Left renal pelvis (tissue), 4 donors: Measurements from ENCODE around the gene MMAB. TPM values are rescaled to one million over a fixed set of nuclear protein-coding genes. Genes with fewer than 3 reads are reported as not detected.

ENCODE experiments used
- DNase-seq, 4 donors: peaks; one replicate each; pipeline ENCODE4 v3.0.0-alpha.2; 2013; ENCODE audit warnings: low read depth in 4 of 4, low spot score in 3 of 4
- polyA plus RNA-seq, 4 donors: library from polyadenylated mRNA; unstranded; fragments of 120-200 nt; gene quantifications; one replicate each; pipeline ENCODE4 v1.2.1, GENCODE V29; 2013; ENCODE audit not compliant: insufficient read length in 4 of 4

The MMAB gene
- polyA plus RNA-seq: 10 to 100 TPM; 21.2 to 40.3 (median 32.9) TPM

DNA sequence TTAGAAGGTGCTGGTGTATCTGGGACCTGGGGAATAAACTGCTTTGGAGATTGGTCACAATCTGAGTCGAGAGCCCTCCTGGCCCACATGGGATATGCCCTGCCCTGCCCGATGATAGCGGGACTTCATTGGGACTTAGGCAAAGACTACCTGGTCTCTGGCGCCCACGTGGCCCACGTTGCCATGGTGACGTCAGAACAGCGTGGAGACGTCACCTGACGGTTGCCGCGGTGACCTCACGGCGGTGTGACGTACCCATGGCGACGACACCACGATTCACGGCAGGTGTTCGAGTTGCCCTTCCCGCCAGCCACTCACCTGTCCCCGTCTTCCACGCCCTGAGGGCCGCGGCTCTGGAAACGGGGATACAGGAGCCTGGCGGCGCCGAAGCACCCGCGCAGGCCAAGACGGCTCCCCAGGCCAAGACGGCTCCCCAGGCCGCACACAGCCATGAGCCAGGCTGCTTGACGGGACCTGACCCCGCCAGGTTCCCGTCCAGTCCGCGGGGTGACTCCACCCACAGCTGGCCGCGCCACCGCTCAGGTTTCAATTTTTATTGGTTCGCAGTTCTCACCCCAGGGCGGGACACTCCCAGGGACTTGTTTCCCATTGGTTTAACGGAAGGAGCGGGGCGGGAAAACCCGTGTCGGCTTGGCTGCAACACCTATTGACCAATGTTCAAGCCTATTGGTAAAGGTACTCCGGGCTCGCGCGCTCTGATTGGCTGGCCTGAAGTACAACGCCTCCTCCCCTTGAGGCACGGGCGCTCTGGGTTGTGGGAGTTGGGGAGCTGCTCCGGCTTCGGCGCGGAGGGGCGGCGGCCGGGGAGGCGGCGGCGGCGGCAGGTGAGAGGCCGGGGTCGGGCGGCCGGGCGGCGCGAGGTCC lies at the start of gene MMAB, which contains the start of gene MVK:
MMAB (minus strand) TSS at position 476 of the 885 bp plus-strand sequence; CDS start at position 452, 24 bp downstream.
MVK (plus strand) TSS at position 766 of the 885 bp plus-strand sequence. CDS start 1,029 bp downstream, outside the sequence.
- DNase-seq: peak; percentile 95 to 99 (median 97)

DNA sequence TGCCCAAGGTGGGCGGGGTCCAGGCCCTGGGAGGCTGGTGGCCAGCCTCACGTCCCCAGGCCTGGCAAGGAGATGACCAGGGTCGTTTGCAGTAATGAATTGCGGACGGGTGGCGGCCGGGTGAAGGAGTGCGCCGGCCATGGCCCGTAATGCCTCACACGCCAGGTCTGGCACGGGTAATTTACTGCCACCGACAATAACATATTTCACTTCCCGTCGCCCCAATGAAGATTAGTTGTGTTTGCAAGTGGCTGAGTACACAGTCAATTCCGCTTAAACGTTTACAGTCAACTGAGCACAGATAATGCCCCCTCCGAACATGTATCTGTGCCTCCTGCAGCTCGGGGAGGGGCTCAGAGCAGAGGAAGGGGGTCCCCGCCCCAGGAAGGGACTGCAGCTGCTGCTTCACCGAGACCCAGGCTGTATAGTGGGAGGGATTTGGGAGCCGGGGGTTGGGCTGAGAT lies 48.6 kb upstream of the MMAB start:
- DNase-seq: no peak

DNA sequence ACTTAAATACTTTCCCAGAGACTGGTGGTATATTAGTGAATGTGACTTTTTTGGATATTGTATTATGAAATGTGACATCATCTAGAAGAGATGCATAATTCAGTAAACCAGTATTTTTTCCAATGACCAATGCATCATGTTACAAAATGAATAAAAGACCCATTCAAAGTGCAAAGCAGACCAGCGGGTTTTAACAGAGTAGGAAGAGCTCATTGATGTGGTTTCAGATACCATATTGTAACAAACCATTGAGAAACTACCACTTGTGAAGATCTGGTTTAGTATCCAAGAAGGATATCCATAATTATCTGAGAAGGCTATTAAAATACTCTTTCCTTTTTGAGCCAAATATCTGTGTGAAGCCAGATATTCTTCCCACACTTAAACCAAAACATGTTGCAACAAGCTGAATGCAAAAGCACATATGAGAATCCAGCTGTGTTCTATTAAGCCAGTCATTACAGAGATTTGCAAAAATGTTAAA lies 47.9 kb upstream of the MMAB start:
- no peak for DNase-seq

DNA sequence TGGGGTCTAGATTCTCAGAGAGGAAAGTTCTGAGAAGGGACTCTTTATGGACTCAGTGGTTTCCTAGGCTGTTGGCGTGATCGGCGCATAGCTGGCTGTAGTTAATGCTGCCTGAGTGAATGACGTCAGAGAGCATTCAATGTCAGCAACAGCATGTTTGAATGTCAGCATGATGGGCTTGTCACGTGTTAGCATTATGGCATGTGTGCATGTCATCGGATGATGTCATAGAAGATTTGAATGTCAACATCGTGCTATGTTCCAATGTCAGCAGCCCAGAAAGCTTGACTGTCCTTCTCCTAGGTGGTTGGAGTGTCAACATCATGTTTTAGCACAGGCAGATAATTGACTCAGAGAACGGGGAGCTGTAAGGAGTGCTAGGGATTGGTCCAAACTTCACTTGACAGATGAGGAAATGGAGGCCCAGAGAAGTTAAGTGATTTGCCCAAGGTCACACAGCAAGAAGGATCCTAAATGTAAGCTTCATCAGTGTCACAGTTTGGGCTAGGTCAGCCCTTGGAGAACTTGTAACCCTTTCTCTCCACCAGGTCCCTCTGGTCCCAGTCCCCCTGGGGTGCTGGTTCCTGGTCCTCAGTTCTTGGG lies 45.8 kb upstream of the MMAB start:
- no peak for DNase-seq

DNA sequence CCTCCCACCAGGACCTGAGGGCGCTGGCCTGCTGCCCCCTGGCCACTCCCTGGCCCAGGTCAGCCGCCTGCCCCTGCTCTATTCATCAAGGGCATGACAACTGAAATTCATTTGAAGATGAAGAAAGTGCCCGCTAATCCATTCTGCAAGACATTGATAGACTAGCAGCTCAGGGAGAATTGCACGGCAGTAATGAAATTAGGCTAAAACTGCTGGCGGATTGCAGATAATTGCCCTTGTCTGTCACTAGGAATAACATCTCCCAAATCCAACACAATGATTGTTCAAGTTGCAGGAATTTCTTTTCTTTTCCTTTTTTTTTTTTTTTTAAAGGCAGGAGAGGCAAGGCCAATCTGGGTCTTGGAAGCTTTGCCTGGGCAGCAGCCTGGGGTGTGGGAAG lies 44.8 kb upstream of the MMAB start:
- DNase-seq: no peak

DNA sequence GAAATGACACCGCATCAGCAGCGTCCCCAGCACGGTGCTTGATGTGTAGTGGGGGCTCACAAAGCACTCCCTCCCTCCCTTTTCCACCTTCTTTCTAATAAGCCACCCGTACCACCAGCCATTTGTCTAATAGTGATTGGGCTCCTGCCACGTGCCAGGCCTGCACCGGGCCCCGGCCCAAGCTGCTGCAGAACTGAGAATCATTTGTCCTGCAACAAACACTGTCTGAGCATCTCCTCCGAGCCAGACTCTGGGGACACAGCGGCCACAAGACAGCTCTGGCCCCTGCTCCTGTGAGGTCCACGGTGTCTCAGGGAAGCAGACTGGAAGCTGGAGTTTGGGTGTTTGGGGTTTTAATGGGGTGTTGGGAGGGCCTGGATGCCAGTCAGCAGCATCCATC lies 44.2 kb upstream of the MMAB start:
- no peak for DNase-seq

DNA sequence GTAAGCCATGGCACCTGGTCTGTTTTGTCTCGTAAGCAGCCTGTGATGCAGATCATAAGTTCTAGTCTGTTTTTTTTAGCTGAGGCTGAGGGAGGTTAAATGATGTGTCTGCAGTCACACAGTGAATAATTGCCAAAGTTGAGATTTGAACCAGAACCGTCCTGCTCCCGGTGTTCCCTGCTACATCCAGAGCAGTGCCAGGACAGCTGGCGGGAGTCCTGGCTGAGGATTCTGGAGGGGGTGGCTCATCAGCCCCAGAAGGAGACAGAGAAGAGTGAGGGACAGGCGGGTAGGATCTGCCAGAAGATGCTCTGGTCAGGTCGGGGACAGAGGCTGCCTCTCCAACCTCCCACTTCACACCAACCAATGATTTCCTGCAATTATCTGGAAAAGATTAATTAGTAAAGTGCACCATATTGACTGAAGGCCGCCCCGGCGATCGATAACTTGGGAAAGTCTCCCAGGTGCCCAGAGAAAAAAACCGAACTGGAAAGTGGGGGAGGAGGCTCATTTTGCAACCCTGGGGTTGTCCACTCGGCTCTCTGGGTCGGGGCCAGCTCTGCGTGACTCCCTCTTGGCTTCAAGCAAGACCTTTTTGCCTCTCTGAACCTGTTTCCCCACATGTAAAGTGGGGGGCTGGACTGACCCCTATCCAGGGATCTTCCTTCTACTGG lies 42.4 kb upstream of the MMAB start:
- no peak for DNase-seq

DNA sequence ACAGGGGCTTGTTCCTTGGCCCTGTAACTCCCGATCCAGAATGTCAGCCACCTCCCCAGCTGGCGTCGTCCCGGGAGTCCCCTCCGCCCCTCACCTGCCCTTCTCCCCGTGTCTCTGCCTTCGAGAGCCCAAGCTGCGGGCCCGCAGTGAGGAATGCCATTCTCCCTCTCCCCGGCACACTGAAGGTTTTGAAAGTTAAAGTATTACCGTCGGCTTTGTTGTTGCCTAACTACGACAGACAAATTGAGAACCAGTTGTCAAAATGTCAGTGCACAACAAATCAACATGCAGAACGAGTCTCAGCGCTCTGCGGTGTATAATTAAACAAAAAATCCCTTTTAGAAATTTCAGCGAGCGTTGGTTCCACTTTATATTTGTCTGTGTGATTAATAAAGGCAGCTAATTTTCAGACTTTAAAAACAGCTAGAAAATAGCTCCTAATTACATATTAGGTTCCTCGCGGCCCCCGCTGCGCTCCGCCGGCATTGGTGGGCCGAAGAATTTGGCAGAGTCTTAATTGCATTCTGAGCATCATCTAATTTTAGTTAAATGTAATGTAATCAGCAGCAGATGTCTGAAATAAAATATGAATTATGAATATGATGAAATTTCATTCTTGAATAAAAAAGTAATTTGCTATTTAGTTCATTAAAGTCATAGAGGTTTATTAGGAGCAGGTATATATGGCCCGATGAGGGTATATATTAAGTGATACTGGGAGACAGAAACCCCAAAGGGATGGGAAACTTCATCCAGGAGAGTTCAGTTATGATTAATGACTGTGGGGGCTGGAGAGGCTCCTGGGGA lies 40.5 kb upstream of the MMAB start:
- no peak for DNase-seq

DNA sequence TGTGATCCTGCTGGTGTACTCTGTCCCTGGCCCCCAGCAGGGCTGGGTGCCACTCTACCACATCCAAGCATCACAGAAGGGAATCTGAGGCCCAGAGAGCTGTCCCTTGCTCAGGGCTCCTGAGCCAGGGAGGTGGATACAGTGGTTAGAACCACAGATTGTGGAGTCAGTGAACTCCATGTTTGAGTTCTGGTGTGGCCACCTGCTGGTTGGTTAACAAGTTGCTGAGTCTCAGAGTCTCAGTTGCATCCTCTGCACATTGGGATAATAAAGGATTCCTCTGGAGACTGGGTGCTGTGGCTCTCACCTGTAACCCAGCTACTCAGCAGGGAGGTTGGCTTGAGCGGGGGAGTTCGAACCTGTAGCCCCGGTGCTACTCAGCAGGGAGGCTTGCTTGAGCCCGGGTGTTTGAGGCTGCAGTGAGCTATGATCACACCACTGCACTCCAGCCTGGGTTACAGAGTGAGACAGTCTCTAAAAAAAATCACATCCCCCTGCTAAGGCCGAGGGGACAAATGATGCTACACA lies 39.7 kb upstream of the MMAB start:
- DNase-seq: no peak

DNA sequence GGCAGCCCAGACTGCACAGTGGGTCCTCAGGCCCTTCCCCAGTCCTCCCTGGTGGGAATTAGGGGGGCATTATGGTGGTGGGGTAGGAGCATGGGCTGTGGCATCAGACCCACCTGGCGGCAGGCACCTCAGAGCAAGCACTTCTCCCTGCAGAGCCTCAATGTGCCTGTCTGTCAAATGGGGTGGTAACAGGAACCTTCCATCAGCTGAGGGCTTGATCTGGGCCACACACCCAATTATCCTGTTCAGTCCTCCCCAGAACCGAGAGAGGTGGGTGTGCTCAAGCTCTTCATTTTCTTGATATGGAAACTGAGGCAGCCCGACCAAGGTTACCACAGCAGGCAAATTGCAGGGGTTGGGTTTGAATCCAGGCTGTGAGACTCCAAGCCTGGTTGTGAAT lies 38.7 kb upstream of the MMAB start:
- DNase-seq: no peak

DNA sequence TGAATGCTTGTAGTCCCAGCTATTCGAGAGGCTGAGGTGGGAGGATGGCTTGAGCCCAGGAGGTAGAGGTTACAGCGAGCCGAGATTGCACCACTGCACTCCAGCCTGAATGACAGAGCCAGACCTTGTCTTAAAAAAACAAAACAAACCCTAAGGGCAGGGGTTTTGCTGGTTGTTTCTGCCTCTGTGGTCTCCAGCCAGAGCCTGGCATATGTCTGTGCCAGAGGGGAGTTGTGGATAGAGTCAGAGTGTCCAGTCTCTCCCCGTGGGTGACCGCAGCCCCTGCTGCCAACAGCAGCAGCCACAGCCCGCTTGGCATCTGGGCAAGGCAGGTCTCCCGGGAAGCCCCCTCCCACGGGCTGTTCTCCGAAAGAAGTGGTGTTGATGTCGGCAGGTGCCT lies 37.9 kb upstream of the MMAB start:
- no peak for DNase-seq

DNA sequence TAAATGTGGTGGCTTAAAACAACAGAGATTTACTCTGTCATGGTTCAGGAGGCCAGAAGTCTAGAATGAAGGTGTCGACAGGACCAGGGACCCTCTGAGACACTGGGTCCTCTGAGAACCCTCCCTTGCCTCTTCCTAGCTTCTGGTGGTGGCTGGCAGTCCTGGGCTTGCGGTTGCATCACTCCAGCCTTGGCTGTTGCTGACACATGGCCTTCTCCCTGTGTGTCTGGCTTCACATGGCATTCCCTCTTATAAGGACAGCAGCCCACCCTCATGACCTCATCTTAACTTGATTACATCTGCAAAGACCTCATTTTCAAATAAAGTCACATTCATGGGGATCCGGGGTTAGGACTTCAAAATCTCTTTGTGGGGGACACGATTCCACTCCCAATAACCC lies 37.2 kb upstream of the MMAB start:
- DNase-seq: no peak

DNA sequence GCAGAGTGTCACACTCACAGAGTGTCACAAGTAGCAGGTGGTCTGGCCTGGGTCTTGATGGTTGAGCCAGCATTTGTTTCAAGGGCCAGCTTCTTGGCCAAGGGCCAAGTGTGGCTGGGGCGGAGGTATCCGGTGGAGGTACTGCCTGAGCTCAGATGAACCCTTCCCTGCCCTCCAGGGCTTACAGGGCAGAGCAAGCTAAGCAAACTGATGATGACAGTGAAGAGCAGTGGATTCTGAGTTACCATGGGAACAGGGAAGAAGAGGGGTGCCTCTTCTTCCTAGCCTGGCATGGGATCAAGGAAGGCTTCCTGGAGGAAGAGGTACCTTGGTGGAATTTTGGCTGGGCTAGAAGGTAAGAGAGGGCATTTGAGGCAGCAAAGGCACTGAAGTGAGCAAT lies 36.0 kb upstream of the MMAB start:
- DNase-seq: no peak

DNA sequence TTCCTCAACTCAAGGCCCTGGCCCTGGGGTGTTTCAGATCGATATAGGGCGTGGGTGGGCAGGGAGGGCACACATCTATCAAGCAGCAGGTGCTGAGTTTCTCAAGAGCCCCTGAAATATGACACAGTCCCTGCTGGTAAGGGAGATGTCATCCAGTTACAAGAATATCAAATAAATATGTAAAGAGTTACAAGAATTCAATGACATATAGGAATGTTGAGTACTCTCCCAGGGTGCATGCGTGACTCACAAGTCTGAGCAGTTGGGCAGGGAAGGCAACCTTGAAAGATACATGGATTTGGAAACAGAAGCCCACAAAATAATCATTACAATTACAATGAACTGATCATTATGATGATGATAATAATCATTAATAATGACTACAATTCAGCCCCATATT lies 35.5 kb upstream of the MMAB start:
- DNase-seq: no peak

DNA sequence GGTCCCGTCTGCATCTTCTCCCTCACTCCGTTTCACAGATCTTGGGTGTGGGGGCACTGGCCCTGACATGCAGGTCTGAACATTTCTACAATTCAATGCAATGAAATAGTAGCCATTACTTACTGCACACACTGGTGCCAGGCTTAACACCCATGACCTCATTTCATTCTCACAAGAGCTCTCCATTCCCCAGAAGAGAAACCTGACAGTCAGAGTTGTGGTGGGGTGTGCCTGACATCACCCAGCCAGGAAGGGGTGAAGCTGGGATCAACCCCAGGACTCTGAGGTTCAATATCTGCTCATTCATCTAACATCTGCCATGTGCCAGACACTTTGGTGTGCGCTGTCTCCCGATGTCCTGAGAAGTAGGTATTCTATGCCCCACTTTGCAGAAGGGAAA lies 35.0 kb upstream of the MMAB start:
- no peak for DNase-seq

DNA sequence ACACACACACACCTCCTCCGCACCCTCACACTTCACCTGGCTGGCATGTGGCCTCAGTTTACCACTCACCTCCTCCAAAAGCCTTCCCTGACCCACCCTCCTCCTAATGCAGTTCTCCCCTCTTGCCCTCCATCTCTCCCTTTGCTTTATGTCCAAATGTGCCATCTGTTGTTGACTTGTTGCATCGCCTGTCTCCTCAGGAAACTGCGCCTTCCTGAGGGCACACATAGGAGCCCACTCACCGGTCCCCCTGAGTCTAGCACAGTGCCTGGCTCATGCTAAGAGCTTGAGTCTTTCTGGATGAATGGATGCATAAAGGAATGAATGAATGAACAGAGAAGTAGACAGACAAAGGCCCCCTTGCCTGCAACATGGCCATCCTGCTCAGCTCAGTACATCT lies 34.3 kb upstream of the MMAB start:
- no peak for DNase-seq

DNA sequence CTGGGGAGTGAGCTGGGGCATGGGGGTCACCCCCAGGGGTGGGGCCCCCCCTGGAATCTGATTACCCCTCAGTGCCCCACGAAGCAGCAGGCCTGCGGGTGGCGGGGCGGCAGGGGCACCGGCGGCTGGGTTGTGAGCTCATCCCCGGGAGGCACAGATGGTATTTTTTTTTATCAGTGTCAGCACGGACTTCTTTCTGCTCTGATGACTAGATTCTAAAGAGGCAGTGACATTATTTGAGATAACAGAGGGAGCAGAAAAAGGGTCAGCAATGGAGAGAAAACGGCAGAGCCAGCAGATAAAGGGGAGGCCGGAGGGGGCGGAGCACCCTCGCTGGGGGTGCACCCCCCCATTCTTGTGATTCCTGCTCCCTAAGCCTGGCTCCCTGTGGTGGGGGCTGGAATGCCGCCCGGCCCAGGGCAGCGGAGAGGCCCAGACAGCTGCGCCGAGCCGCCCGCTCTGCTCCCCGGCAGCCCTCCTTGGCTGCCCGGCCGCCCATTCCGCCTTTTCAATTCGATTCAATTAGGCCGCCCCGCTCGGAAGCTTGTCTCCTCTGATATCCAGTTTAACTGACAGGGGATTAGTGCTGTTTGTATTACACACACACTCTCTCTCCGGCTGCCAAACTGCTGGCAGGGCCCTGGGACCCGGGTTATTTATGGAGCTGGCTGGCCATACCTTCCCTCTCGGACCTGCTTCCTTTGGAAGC lies 33.2 kb upstream of the MMAB start:
- no peak for DNase-seq

DNA sequence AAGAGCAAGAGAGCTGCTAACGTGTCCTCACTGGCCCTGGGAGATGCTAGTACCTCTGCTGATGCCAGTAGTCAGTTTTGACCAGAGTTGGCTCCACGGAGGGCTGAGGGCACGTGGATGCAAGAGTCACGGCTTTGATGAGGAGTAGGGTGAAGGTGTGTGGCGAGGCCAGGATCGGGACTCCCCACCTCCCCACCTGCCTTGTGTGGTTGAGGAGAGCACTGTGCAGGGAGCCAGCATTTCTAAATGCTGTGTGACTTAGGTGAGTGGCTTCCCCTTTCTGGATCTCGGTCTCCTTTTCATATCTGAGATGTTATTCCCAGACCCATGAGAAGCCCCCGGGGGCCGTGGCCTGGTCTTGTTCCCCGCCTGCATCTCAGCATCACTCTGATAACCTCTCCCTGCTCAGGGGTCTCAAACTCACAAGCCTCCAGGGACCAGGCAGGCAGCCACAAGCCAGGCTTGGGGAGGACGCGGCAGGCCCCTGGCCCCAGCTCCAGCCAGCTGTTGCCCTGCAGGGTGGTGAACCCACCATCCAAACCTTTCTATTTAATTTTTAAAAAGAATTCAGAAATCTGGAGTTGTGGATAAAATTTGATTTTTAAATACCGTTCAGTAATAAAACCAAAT lies 32.4 kb upstream of the MMAB start:
- DNase-seq: no peak

DNA sequence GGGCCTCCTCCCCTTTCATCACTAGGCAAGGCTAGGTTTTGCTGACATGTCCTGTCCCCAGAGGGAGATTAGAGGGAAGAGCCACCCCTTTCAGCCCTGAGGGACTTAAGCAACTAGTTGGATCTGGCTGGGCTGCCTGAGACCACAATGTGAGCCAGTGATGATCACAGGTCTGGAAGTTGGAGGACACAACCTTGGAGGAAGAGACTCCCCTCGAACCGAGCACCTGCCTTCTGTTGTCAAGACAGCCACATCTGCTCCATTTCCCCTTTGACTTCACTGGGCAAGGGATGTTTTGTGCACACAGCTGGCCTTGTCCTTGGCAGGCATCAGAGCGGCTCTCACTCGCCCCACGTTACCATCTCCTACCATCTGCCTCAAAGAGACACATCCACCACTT lies 31.7 kb upstream of the MMAB start:
- DNase-seq: no peak
